Activated CD8-positive, alpha-beta T cell treated with anti-CD3 and anti-CD28 coated beads, Interleukin-2, amount 10 ng/mL, durations not matched to agents 7 days and 5 days (primary cell): ENCODE data around the gene FYCO1. TPM values are rescaled to one million over a fixed set of nuclear protein-coding genes. Genes with fewer than 3 reads are reported as not detected.

ENCODE experiments used
- ATAC-seq: fragments of 150-1000 bp; cut with Tn5 transposase; one replicate; pipeline ENCODE4 v1.10.0; 2021; ENCODE audit warnings: moderate library complexity
- CTCF ChIA-PET: fragments of 350-600 bp; sonication (Branson Sonifier 250); formaldehyde crosslinking; loops from one replicate; lab custom pipeline; 2021; ENCODE audit warnings: antibody characterized with exemption; lab: Charles Lee
- POLR2A ChIA-PET: fragments of 350-600 bp; sonication (Branson Sonifier 250); formaldehyde crosslinking; loops from one replicate; lab custom pipeline; 2021; ENCODE audit warnings: antibody characterized with exemption; lab: Charles Lee
- DNase-seq: peaks from one replicate; pipeline ENCODE4 v3.0.0-alpha.2; 2020
- H3K27ac Mint-ChIP-seq: one replicate; pipeline ENCODE4 v1.8.0; 2021; ENCODE audit warnings: mild to moderate bottlenecking, mixed read lengths
- H3K27me3 Mint-ChIP-seq: one replicate; pipeline ENCODE4 v1.8.0; 2021; ENCODE audit warnings: low read depth, mixed read lengths
- H3K36me3 Mint-ChIP-seq: one replicate; pipeline ENCODE4 v1.8.0; 2021; ENCODE audit warnings: low read depth, mixed read lengths
- H3K4me1 Mint-ChIP-seq: one replicate; pipeline ENCODE4 v1.8.0; 2021; ENCODE audit warnings: low read depth, mixed read lengths
- H3K4me3 Mint-ChIP-seq: one replicate; pipeline ENCODE4 v1.8.0; 2021; ENCODE audit warnings: mild to moderate bottlenecking, mixed read lengths
- H3K9me3 Mint-ChIP-seq: one replicate; pipeline ENCODE4 v1.8.0; 2022; ENCODE audit warnings: mixed read lengths; ENCODE audit not compliant: insufficient read depth
- total RNA-seq, 2 experiments: library from RNA; stranded (reverse); gene quantifications; one replicate each; pipeline ENCODE4 v1.2.3, GENCODE V29; 2021

Gene FYCO1
- total RNA-seq, 2 experiments from 2014 or later: 16.6 to 19.5 TPM

GRCh38 chr3:45881078-45882022 lies 114.3 kb downstream of the FYCO1 start:
- CTCF ChIA-PET: interaction anchor here (0.7 to 1.2 kb wide), 3 partner anchors 12 to 198 kb away, joined by 3 read pairs; no protein-coding TSS in a partner anchor
- peak; percentile 89 for ATAC-seq
- peaks cover 12% of the 10 kb centered on the region for H3K4me1 Mint-ChIP-seq
- no peaks in the 10 kb centered on the region for H3K9me3 Mint-ChIP-seq
- H3K27ac Mint-ChIP-seq: no peak overlapping the region
- peaks cover 45% of the 10 kb centered on the region for H3K27me3 Mint-ChIP-seq
- POLR2A ChIA-PET: interaction anchor here (0.5 kb wide), 1 partner anchor 888 kb away, joined by 3 read pairs; no protein-coding TSS in a partner anchor
- H3K36me3 Mint-ChIP-seq: no peaks in the 10 kb centered on the region
- DNase-seq: peak; percentile 49
- H3K4me3 Mint-ChIP-seq: no peak overlapping the region

- POLR2A ChIA-PET: interaction anchor here (0.5 kb wide), 1 partner anchor 887 kb away, joined by 3 read pairs; no protein-coding TSS in a partner anchor
- Mint-ChIP-seq H3K4me1 (peaks cover 12% of the 10 kb centered on the region), H3K4me3 (no peak overlapping the region), H3K27me3 (peaks cover 47% of the 10 kb centered on the region), H3K27ac (no peak overlapping the region), H3K36me3 (no peaks in the 10 kb centered on the region), H3K9me3 (no peaks in the 10 kb centered on the region)
- ATAC-seq: no peak
- DNase-seq: no peak
- CTCF ChIA-PET: no interaction called here
Measured at GRCh38 chr3:45880725-45881077, 114.9 kb downstream of the FYCO1 start.

- H3K4me1 Mint-ChIP-seq: peaks cover 12% of the 10 kb centered on the region
Measured at GRCh38 chr3:45878124-45878523, 117.5 kb downstream of the FYCO1 start.

DNA sequence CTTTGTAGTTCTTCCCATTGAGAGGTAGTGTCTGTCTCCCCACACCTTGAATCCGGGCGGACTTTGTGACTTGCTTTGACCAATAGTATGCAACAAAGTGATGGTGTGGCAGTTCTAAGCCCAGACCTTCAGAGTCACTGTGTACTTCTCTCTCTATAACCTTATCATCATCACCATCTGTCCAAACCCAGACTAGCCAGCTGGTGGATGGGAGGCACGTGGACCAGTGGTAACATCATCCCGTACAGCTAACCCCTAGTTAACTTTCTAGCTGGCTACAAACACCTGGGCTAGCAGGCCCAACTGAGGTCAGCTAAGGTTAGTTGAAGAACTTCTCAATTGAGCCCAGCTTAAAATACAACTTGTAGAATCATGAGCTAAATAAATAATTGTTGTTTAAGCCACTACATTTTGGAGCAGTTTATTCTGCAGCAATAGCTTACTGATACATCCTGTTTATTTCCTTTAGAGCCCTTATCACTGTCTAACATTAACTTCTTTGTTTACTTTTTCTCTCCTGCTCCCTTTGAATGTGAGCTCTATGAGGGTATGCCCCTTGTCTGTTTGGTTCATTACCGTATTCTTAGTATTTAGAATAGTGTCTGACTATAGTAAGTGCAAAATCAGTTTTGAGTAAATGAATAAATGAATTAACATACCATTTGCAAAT lies 120.8 kb downstream of the FYCO1 start:
- CTCF ChIA-PET: interaction anchor here (1.9 kb wide), 1 partner anchor 205 kb away, joined by 6 read pairs; no protein-coding TSS in a partner anchor
- POLR2A ChIA-PET: no interaction called here
- Mint-ChIP-seq H3K27ac (no peak overlapping the region), H3K27me3 (peaks cover 59% of the 10 kb centered on the region), H3K36me3 (peaks cover 3% of the 10 kb centered on the region), H3K4me1 (peaks cover 14% of the 10 kb centered on the region), H3K9me3 (no peaks in the 10 kb centered on the region), H3K4me3 (no peak overlapping the region)
- ATAC-seq (no peak), DNase-seq (no peak)

More at GRCh38 chr3:45878124-45878523, 117.5 kb downstream of the FYCO1 start:
- Mint-ChIP-seq H3K9me3 (no peaks in the 10 kb centered on the region), H3K4me3 (no peak overlapping the region), H3K27ac (no peak overlapping the region), H3K27me3 (peaks cover 51% of the 10 kb centered on the region), H3K36me3 (peaks cover 3% of the 10 kb centered on the region)
- DNase-seq: no peak
- CTCF ChIA-PET: no interaction called here
- POLR2A ChIA-PET: no interaction called here
- ATAC-seq: no peak

DNA sequence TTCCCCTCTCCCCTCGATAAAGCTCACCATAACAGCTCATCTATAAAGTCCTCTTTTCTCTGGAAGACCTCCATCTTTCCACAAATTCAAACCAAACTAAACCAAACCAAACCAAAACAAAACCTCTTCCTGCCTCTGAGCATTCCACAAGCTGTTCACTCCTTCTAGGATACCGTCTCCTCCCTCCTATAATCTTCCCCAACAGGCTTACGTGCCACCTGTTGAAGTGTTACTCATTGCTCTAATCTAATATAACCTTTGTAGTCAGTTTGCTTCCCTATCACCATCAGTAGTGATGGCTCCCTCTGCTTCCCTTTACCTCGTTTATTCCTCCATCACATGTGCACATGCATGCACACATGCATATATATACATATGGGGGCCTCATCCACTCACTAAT lies 122.0 kb downstream of the FYCO1 start:
- ChIA-PET CTCF (interaction anchor here (1.2 kb wide), 1 partner anchor 204 kb away, joined by 4 read pairs; no protein-coding TSS in a partner anchor), POLR2A (no interaction called here)
- DNase-seq (no peak), ATAC-seq (no peak)
- no peaks in the 10 kb centered on the region for H3K9me3 Mint-ChIP-seq
- H3K4me3 Mint-ChIP-seq: no peak overlapping the region
- H3K27me3 Mint-ChIP-seq: peaks cover 66% of the 10 kb centered on the region
- peaks cover 3% of the 10 kb centered on the region for H3K36me3 Mint-ChIP-seq
- peaks cover 20% of the 10 kb centered on the region for H3K4me1 Mint-ChIP-seq
- no peak overlapping the region for H3K27ac Mint-ChIP-seq

DNA sequence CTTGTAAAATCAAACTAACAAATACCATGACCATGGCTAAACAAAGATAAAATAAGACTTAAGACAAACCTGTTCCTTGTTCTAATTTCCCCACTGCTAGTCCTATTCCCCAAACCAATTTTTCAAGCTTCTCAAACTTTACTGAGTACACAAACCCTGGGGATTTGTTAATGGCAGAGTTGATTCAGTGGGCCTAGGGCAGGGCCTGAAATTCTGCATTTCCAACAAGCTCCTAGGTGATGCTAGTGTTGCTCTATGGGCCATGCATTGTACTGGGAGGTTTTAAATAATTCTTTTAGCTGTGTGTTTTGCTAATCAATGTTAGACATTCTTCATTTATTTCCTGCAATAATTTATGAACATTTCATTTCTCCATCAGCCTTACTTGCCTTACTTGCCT lies 122.6 kb downstream of the FYCO1 start:
- Mint-ChIP-seq H3K27ac (no peak overlapping the region), H3K4me3 (no peak overlapping the region), H3K4me1 (peaks cover 20% of the 10 kb centered on the region), H3K27me3 (peaks cover 67% of the 10 kb centered on the region), H3K36me3 (peaks cover 3% of the 10 kb centered on the region), H3K9me3 (no peaks in the 10 kb centered on the region)
- CTCF ChIA-PET: interaction anchor here (1.2 to 1.7 kb wide), 2 partner anchors 11 to 205 kb away, joined by 4 read pairs; no protein-coding TSS in a partner anchor
- no peak for ATAC-seq
- POLR2A ChIA-PET: no interaction called here
- DNase-seq: no peak

GRCh38 chr3:45872569-45872968 lies 123.1 kb downstream of the FYCO1 start:
- Mint-ChIP-seq H3K4me3 (no peak overlapping the region), H3K4me1 (peaks cover 20% of the 10 kb centered on the region), H3K27me3 (peaks cover 69% of the 10 kb centered on the region), H3K36me3 (peaks cover 3% of the 10 kb centered on the region), H3K27ac (no peak overlapping the region), H3K9me3 (no peaks in the 10 kb centered on the region)
- CTCF ChIA-PET: interaction anchor here (1.2 to 1.7 kb wide), 2 partner anchors 11 to 205 kb away, joined by 4 read pairs; no protein-coding TSS in a partner anchor
- POLR2A ChIA-PET: no interaction called here
- ATAC-seq (no peak), DNase-seq (no peak)

- Mint-ChIP-seq H3K4me1 (peaks cover 20% of the 10 kb centered on the region), H3K27ac (no peak overlapping the region), H3K4me3 (no peak overlapping the region), H3K36me3 (peaks cover 3% of the 10 kb centered on the region), H3K9me3 (no peaks in the 10 kb centered on the region), H3K27me3 (peaks cover 72% of the 10 kb centered on the region)
- POLR2A ChIA-PET: no interaction called here
- ATAC-seq (no peak), DNase-seq (no peak)
- CTCF ChIA-PET: interaction anchor here (1.7 kb wide), 1 partner anchor 10 kb away, joined by 4 read pairs; no protein-coding TSS in a partner anchor
Measured at GRCh38 chr3:45871780-45872179, 123.8 kb downstream of the FYCO1 start.

GRCh38 chr3:45870099-45870498 lies 125.5 kb downstream of the FYCO1 start:
- Mint-ChIP-seq H3K27ac (peak overlapping the region; percentile 48), H3K4me3 (no peak overlapping the region), H3K4me1 (peaks cover 29% of the 10 kb centered on the region), H3K36me3 (peaks cover 3% of the 10 kb centered on the region), H3K9me3 (no peaks in the 10 kb centered on the region), H3K27me3 (peaks cover 73% of the 10 kb centered on the region)
- POLR2A ChIA-PET: interaction anchor here (0.6 kb wide), 1 partner anchor 31 kb away, joined by 3 read pairs; no protein-coding TSS in a partner anchor
- DNase-seq: peak; percentile 67
- CTCF ChIA-PET: interaction anchor here (0.6 to 0.7 kb wide), 2 partner anchors 206 to 211 kb away, joined by 3 read pairs; no protein-coding TSS in a partner anchor
- peak; percentile 89 for ATAC-seq

- ChIA-PET POLR2A (interaction anchor here (0.6 kb wide), 1 partner anchor 32 kb away, joined by 3 read pairs; no protein-coding TSS in a partner anchor), CTCF (interaction anchor here (0.6 to 0.7 kb wide), 2 partner anchors 207 to 212 kb away, joined by 3 read pairs; no protein-coding TSS in a partner anchor)
- Mint-ChIP-seq H3K27ac (no peak overlapping the region), H3K27me3 (peaks cover 75% of the 10 kb centered on the region), H3K4me1 (peaks cover 33% of the 10 kb centered on the region), H3K36me3 (peaks cover 3% of the 10 kb centered on the region), H3K9me3 (no peaks in the 10 kb centered on the region), H3K4me3 (no peak overlapping the region)
- ATAC-seq (no peak), DNase-seq (no peak)
Measured at GRCh38 chr3:45869638-45870037, 126.0 kb downstream of the FYCO1 start.

DNA sequence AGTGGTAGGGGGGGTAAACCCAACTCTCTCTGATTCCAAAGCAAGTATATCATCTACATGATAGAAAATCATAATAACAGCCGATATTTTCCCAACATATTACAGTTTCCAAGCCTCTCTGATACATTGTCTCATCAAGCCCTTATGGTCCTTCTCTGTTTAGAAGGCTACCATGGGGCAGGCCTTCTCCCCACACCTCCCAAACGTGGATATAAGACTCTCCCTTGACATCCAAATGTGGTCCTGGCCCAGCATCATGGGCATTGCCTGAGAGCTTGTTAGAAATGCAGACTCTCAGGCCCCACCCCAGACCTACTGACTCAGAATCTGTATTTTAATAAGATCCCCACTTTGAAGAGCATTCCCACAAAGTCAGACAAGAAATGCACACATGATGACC lies 127.0 kb downstream of the FYCO1 start:
- no peak overlapping the region for H3K27ac Mint-ChIP-seq
- H3K4me1 Mint-ChIP-seq: peaks cover 33% of the 10 kb centered on the region
- no peak for DNase-seq
- no peak overlapping the region for H3K4me3 Mint-ChIP-seq
- H3K36me3 Mint-ChIP-seq: peaks cover under 1% of the 10 kb centered on the region
- H3K27me3 Mint-ChIP-seq: peaks cover 67% of the 10 kb centered on the region
- ChIA-PET CTCF (no interaction called here), POLR2A (interaction anchor here (0.6 kb wide), 1 partner anchor 1160 kb away, joined by 3 read pairs; no protein-coding TSS in a partner anchor)
- peaks cover 2% of the 10 kb centered on the region for H3K9me3 Mint-ChIP-seq
- no peak for ATAC-seq
